Measurements from ENCODE around the gene ZNF580. TPM values are rescaled to one million over a fixed set of nuclear protein-coding genes. Genes with fewer than 3 reads are reported as not detected.

The ZNF580 gene
- total RNA-seq, 1 experiment from 2014 or later = 32.0 TPM

DNA sequence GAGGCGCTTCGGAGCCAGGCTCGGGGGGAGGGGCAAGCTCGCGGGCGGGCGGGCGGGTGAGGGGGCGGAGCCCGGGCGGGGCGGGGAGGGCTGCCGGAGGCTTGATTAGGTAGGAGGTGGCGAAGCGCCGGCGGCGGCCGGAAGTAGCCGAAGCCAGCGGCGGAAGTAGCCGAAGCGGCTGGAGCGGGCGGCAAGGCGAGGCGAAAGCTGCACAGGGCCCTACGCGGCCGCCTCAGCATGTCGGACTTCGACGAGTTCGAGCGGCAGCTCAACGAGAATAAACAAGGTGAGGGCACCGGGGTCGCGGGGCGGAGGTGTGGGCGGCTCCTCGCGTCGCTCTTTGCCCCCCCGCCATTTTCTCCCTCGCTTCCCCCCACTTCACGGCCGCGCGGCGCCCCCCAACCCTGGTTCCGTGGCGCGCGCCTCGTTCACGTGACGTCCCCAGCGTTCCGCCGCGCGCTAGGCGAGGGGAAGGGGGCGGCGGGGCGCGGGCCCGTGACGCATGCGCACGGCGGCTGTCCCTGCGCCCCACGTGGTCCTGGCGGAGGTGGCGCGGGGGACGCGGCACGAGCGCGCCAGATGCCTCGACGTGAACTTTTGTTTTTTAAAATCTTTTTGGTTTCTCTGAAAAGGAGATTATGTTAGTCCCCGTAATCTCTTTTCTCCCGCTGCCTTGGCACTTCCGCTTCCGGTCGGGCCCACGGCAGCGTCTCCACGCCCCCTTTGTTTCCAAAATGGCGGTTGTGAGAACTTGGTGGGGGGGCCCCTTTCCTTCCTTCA lies 14.3 kb downstream of the ZNF580 start, which contains the start of gene U2AF2 (continued):
- TF ChIP-seq SOX15 (CRISPR knock-in tag; IDR thresholded peaks at IDR 0.05) = no peak
- TF ChIP-seq GTF2I (CRISPR knock-in tag; conservative IDR thresholded peaks at IDR 0.05) = no peak
- TF ChIP-seq ZNF425 (CRISPR knock-in tag; conservative IDR thresholded peaks at IDR 0.05) = no peak
- no peak for TF ChIP-seq ZNF416 (CRISPR knock-in tag; IDR thresholded peaks at IDR 0.05)
- TF ChIP-seq, protein P1, sequence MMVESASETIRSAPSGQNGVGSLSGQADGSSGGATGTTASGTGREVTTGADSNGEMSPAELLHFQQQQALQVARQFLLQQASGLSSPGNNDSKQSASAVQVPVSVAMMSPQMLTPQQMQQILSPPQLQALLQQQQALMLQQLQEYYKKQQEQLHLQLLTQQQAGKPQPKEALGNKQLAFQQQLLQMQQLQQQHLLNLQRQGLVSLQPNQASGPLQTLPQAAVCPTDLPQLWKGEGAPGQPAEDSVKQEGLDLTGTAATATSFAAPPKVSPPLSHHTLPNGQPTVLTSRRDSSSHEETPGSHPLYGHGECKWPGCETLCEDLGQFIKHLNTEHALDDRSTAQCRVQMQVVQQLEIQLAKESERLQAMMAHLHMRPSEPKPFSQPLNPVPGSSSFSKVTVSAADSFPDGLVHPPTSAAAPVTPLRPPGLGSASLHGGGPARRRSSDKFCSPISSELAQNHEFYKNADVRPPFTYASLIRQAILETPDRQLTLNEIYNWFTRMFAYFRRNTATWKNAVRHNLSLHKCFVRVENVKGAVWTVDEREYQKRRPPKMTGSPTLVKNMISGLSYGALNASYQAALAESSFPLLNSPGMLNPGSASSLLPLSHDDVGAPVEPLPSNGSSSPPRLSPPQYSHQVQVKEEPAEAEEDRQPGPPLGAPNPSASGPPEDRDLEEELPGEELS (CRISPR knock-in tag; IDR thresholded peaks at IDR 0.05) = peak; percentile 66
- no peak for TF ChIP-seq NR2C2 (CRISPR knock-in tag; IDR thresholded peaks at IDR 0.05)
- TF ChIP-seq ZNF138 (CRISPR knock-in tag; conservative IDR thresholded peaks at IDR 0.05) = no peak; the same call in 1 of the 2 replicates
- TF ChIP-seq SMAD4 (CRISPR knock-in tag; IDR thresholded peaks at IDR 0.05) = no peak
- no peak for TF ChIP-seq ZMAT4 (CRISPR knock-in tag; IDR thresholded peaks at IDR 0.05)
- TF ChIP-seq, protein P2, sequence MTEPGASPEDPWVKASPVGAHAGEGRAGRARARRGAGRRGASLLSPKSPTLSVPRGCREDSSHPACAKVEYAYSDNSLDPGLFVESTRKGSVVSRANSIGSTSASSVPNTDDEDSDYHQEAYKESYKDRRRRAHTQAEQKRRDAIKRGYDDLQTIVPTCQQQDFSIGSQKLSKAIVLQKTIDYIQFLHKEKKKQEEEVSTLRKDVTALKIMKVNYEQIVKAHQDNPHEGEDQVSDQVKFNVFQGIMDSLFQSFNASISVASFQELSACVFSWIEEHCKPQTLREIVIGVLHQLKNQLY (CRISPR knock-in tag; IDR thresholded peaks at IDR 0.05) = no peak
- TF ChIP-seq ELF4 (CRISPR knock-in tag; IDR thresholded peaks at IDR 0.05; ENCODE audit: low read depth) = 0 out of 2 replicates have a peak, but pooled peaks have one; percentile 42
- peak; percentile 28; the same call in 1 of the 2 replicates for TF ChIP-seq ZBTB21 (CRISPR knock-in tag; IDR thresholded peaks at IDR 0.05; ENCODE audit: borderline replicate concordance)
- TF ChIP-seq TCF7 (CRISPR knock-in tag; IDR thresholded peaks at IDR 0.05; ENCODE audit: low read depth) = no peak
- TF ChIP-seq GRHL2 (CRISPR knock-in tag; IDR thresholded peaks at IDR 0.05; ENCODE audit: insufficient replicate concordance, severe bottlenecking) = no peak
- no peak for TF ChIP-seq HMGA2 (CRISPR knock-in tag; IDR thresholded peaks at IDR 0.05)
- TF ChIP-seq ESRRA (CRISPR knock-in tag; IDR thresholded peaks at IDR 0.05; ENCODE audit: borderline replicate concordance) = no peak; the same call in 1 of the 2 replicates
- no peak for TF ChIP-seq IRF2 (CRISPR knock-in tag; IDR thresholded peaks at IDR 0.05; ENCODE audit: borderline replicate concordance, low read depth)
- TF ChIP-seq, protein P3, sequence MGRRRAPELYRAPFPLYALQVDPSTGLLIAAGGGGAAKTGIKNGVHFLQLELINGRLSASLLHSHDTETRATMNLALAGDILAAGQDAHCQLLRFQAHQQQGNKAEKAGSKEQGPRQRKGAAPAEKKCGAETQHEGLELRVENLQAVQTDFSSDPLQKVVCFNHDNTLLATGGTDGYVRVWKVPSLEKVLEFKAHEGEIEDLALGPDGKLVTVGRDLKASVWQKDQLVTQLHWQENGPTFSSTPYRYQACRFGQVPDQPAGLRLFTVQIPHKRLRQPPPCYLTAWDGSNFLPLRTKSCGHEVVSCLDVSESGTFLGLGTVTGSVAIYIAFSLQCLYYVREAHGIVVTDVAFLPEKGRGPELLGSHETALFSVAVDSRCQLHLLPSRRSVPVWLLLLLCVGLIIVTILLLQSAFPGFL (CRISPR knock-in tag; IDR thresholded peaks at IDR 0.05; ENCODE audit: borderline replicate concordance) = no peak
- peak; percentile 64; the same call in 1 of the 2 replicates for TF ChIP-seq TEAD1 (CRISPR knock-in tag; IDR thresholded peaks at IDR 0.05)
- no peak for TF ChIP-seq AFF4 (CRISPR knock-in tag; IDR thresholded peaks at IDR 0.05; ENCODE audit: borderline replicate concordance)
- TF ChIP-seq MAX (CRISPR knock-in tag; IDR thresholded peaks at IDR 0.05) = peak; percentile 45
- no peak for TF ChIP-seq CBFB (CRISPR knock-in tag; IDR thresholded peaks at IDR 0.05; ENCODE audit: low read depth)
- TF ChIP-seq, protein P4, sequence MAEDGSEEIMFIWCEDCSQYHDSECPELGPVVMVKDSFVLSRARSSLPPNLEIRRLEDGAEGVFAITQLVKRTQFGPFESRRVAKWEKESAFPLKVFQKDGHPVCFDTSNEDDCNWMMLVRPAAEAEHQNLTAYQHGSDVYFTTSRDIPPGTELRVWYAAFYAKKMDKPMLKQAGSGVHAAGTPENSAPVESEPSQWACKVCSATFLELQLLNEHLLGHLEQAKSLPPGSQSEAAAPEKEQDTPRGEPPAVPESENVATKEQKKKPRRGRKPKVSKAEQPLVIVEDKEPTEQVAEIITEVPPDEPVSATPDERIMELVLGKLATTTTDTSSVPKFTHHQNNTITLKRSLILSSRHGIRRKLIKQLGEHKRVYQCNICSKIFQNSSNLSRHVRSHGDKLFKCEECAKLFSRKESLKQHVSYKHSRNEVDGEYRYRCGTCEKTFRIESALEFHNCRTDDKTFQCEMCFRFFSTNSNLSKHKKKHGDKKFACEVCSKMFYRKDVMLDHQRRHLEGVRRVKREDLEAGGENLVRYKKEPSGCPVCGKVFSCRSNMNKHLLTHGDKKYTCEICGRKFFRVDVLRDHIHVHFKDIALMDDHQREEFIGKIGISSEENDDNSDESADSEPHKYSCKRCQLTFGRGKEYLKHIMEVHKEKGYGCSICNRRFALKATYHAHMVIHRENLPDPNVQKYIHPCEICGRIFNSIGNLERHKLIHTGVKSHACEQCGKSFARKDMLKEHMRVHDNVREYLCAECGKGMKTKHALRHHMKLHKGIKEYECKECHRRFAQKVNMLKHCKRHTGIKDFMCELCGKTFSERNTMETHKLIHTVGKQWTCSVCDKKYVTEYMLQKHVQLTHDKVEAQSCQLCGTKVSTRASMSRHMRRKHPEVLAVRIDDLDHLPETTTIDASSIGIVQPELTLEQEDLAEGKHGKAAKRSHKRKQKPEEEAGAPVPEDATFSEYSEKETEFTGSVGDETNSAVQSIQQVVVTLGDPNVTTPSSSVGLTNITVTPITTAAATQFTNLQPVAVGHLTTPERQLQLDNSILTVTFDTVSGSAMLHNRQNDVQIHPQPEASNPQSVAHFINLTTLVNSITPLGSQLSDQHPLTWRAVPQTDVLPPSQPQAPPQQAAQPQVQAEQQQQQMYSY (CRISPR knock-in tag; IDR thresholded peaks at IDR 0.05) = no peak
- TF ChIP-seq ZNF219 (CRISPR knock-in tag; IDR thresholded peaks at IDR 0.05; ENCODE audit: borderline replicate concordance) = no peak

Data from WTC11 (cell line).